GM23248 (cell line): ENCODE results near the gene RPL35. TPM values are rescaled to one million over a fixed set of nuclear protein-coding genes. Genes with fewer than 3 reads are reported as not detected.
A peak's percentile ranks its signal among the peaks of the same experiment; 100 is the strongest.
"Not testable (repeated sequence)": the region's sequence is repeated elsewhere in the genome, so short reads cannot be mapped to it uniquely, and the experiment has no call there.

Experiments used
- DNase-seq: peaks from one replicate; pipeline ENCODE4 v3.0.0-alpha.2; 2015
- H2AFZ ChIP-seq: fragments of 200-600 bp; sonication (generic); 2 replicates; pipeline ENCODE4 v1.6.1; 2016; ENCODE audit warnings: antibody characterized with exemption
- H3F3A ChIP-seq: fragments of 200-600 bp; sonication (generic); 2 replicates; pipeline ENCODE4 v1.6.1; 2016; ENCODE audit warnings: mild to moderate bottlenecking, antibody characterized with exemption, mixed run types; ENCODE audit not compliant: insufficient read depth
- H3K27ac ChIP-seq: fragments of 200-600 bp; sonication (generic); 2 replicates; pipeline ENCODE4 v1.5.1; 2016; ENCODE audit warnings: mild to moderate bottlenecking
- H3K27me3 ChIP-seq: fragments of 200-600 bp; sonication (generic); replicated peaks from 2 replicates; pipeline ENCODE4 v1.6.1; 2016; ENCODE audit warnings: mild to moderate bottlenecking; ENCODE audit not compliant: insufficient read depth
- H3K36me3 ChIP-seq: fragments of 200-600 bp; sonication (generic); 2 replicates; pipeline ENCODE4 v1.6.1; 2016; ENCODE audit warnings: low read depth, mild to moderate bottlenecking
- H3K4me1 ChIP-seq: fragments of 200-600 bp; sonication (generic); 2 replicates; pipeline ENCODE4 v1.6.1; 2016; ENCODE audit warnings: mild to moderate bottlenecking; ENCODE audit not compliant: insufficient read depth
- H3K4me2 ChIP-seq: fragments of 200-600 bp; sonication (generic); one replicate; pipeline ENCODE4 v1.6.1; 2016; ENCODE audit warnings: mild to moderate bottlenecking; ENCODE audit not compliant: unreplicated experiment
- H3K4me3 ChIP-seq: fragments of 200-600 bp; sonication (generic); 2 replicates; pipeline ENCODE4 v1.5.1; 2016; ENCODE audit warnings: mild to moderate bottlenecking
- H3K79me2 ChIP-seq: fragments of 200-600 bp; sonication (generic); 2 replicates; pipeline ENCODE4 v1.6.1; 2016; ENCODE audit warnings: mild to moderate bottlenecking; ENCODE audit not compliant: insufficient read depth
- H3K9ac ChIP-seq: fragments of 200-600 bp; sonication (generic); 2 replicates; pipeline ENCODE4 v1.6.1; 2016; ENCODE audit warnings: mild to moderate bottlenecking
- H3K9me2 ChIP-seq: fragments of 200-600 bp; sonication (generic); 2 replicates; pipeline ENCODE4 v1.6.1; 2016; ENCODE audit warnings: mixed run types, mild to moderate bottlenecking, moderate library complexity; ENCODE audit not compliant: insufficient read depth
- H3K9me3 ChIP-seq: fragments of 200-600 bp; sonication (generic); one replicate; pipeline ENCODE4 v1.6.1; 2017; ENCODE audit warnings: low read depth
- H4K20me1 ChIP-seq: fragments of 200-600 bp; sonication (generic); 2 replicates; pipeline ENCODE4 v1.6.0; 2016; ENCODE audit not compliant: insufficient read depth
- EZH2 ChIP-seq: fragments of 200-600 bp; sonication (generic); IDR thresholded peaks from 2 replicates; pipeline ENCODE4 v1.6.1; 2018; ENCODE audit warnings: antibody characterized with exemption, mild to moderate bottlenecking; ENCODE audit not compliant: insufficient read depth, poor library complexity, severe bottlenecking
- EZH2phosphoT487 ChIP-seq: fragments of 200-600 bp; sonication (generic); IDR thresholded peaks from 2 replicates; pipeline ENCODE4 v1.6.1; 2018; ENCODE audit warnings: antibody characterized with exemption, moderate library complexity, mild to moderate bottlenecking, low read depth; ENCODE audit not compliant: insufficient read depth
- WGBS, 2 experiments: methylation state at CpG; one replicate each; pipeline ENCODE4 v1.1.6; 2015 to 2017; ENCODE audit warnings: low lambda C conversion rate in 2 of 2, low coverage in 1 of 2; ENCODE audit errors: missing lambda C conversion rate in 2 of 2; 5-methylcytosine and 5-hydroxymethylcytosine counted together
- in situ Hi-C: fragments of 300-500 bp; cut with MboI; formaldehyde crosslinking; loops from 2 replicates; pipeline ENCODE4 v1.15.0; 2020
- polyA plus RNA-seq: library from polyadenylated mRNA; unstranded; fragments of >200 nt; fragmentation: Nextera tagmentation; extraction: Ambion mirVana; gene quantifications from 2 replicates; pipeline ENCODE4 v1.2.1, GENCODE V29; 2016
- total RNA-seq: library from RNA; depleted of rRNA; stranded (reverse); fragments of >200 nt; shearing (Covaris generic); gene quantifications from 2 replicates; pipeline ENCODE4 v1.2.3, GENCODE V29; 2014

RPL35 gene
- total and polyA plus RNA-seq, 2 experiments from 2014 or later = 1,193 to 1,199 TPM

DNA sequence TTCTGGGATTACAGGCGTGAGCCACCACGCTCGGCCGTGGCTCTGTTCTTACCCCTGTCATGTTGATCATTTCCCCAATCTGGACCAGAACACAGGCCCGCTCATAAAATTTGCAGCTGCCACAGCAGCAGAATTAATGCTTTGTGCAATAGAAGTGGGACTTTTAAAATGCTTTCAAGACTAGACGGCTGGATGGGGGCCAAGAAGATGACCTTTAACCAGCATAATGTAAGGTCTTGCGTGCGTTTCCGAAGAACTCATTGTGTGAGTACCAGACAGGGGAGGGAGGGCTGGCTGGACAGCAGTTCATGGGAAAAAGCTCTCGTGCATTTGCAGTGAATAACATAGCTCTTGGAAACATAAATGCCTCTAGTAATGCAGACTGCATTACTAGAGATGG is 12.0 kb downstream of the RPL35 start:
- H3K27me3 ChIP-seq = no peaks in the 10 kb centered on the region
- H3K9me3 ChIP-seq = no peaks in the 10 kb centered on the region
- H3K4me3 ChIP-seq = no peak overlapping the region
- no peak overlapping the region for H3K27ac ChIP-seq
- 65 to 68% methylated on average over 10 of the region's 10 CpGs for WGBS, 2 experiments
- no peak overlapping the region for H2AFZ ChIP-seq
- no peak overlapping the region for H3K4me2 ChIP-seq
- in situ Hi-C loops = loop anchor here (5.0 kb wide), 1 partner anchor 78 kb away; the partner anchor contains the start of gene NR6A1
- no peaks in the 10 kb centered on the region for H3K9me2 ChIP-seq
- no peaks in the 10 kb centered on the region for H3K79me2 ChIP-seq
- no peak overlapping the region for H3K9ac ChIP-seq
- no peaks in the 10 kb centered on the region for H4K20me1 ChIP-seq
- H3K36me3 ChIP-seq = no peaks in the 10 kb centered on the region
- no peaks in the 10 kb centered on the region for H3F3A ChIP-seq
- no peaks in the 10 kb centered on the region for H3K4me1 ChIP-seq
- DNase-seq = peak; percentile 39
- TF ChIP-seq EZH2 (no peak), EZH2phosphoT487 (no peak)

DNA sequence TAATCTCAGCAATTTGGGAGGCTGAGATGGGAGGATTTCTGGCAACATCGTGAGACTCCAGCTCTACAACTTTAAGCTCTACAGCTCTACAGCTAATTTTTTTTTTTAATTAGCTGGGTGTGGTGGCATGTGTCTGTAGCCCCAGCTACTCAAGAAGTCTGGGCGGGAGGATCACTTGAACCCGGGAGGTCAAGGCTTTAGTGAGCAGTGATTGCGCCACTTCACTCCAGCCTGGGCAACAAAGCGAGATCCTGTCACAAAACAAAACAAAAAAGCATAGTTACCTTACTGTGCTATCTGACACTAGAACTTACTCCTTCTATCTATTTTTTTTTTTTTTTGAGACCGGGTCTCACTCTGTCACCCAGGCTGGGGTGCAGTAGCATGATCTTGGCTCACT is 14.8 kb downstream of the RPL35 start:
- no peak overlapping the region for H3K27ac ChIP-seq
- TF ChIP-seq EZH2 (no peak), EZH2phosphoT487 (no peak)
- in situ Hi-C loops = no loop called here

DNA sequence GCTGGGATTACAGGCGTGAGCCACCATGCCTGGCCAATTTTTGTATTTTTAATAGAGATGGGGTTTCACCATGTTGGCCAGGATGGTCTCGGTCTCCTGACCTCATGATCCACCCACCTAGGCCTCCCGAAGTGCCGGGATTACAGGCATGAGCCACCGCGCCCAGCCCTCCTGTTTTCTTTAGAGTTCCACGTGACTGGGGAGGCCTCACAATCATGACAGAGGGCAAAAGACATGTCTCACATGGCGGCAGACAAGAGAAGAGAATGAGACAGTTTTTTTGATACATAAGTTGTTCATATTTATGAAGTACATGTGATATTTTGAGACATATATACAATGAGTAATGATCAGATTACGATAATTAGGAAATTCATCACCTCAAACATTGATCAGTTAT is 15.3 kb downstream of the RPL35 start:
- H3K9ac ChIP-seq, H3K9me2 ChIP-seq, H3K27me3 ChIP-seq, H3K4me3 ChIP-seq, H3K79me2 ChIP-seq, H3K9me3 ChIP-seq, H3F3A ChIP-seq, H3K4me2 ChIP-seq, H4K20me1 ChIP-seq, DNase-seq, H3K27ac ChIP-seq, H3K4me1 ChIP-seq, in situ Hi-C loops, H2AFZ ChIP-seq, H3K36me3 ChIP-seq: not testable (repeated sequence)
- WGBS, 2 experiments = 93 to 94% methylated on average over 9 of the region's 9 CpGs

More for the DNA sequence above, 14.8 kb downstream of the RPL35 start:
- Histone ChIP-seq H4K20me1 (no peaks in the 10 kb centered on the region), H3K4me3 (no peak overlapping the region), H3K36me3 (no peaks in the 10 kb centered on the region), H3K27me3 (no peaks in the 10 kb centered on the region), H3K9me3 (no peaks in the 10 kb centered on the region), H3F3A (no peaks in the 10 kb centered on the region), H3K9me2 (no peaks in the 10 kb centered on the region), H3K79me2 (no peaks in the 10 kb centered on the region), H3K4me1 (no peaks in the 10 kb centered on the region), H2AFZ (no peak overlapping the region), H3K9ac (no peak overlapping the region), H3K4me2 (no peak overlapping the region)
- DNase-seq = no peak
- 77 to 80% methylated on average over 6 of the region's 6 CpGs for WGBS, 2 experiments

DNA sequence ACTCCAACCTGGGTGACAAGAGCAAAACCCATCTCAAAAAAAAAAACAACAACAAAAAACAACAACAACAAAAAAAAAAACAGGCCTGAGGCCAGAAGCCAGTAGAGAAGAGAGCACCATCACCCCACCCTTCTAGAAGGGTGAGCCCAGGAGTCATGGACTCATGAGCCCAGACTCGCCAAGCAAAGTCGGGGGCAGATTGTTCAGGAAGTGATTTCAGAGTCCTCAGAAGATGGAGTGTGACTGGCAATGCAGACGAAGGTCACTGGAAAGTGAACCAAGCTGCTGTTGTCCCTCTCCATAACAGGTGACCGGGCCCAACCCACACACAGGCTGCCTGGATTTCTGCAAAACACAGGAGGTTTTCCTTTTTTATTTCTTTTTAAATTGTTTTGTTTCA is 17.5 kb downstream of the RPL35 start:
- no peak for DNase-seq
- no peaks in the 10 kb centered on the region for H3F3A ChIP-seq
- 83 to 85% methylated on average over 4 of the region's 4 CpGs for WGBS, 2 experiments
- no peak overlapping the region for H3K27ac ChIP-seq
- no peaks in the 10 kb centered on the region for H4K20me1 ChIP-seq
- no peaks in the 10 kb centered on the region for H3K9me2 ChIP-seq
- no peak overlapping the region for H2AFZ ChIP-seq
- in situ Hi-C loops = no loop called here
- H3K4me1 ChIP-seq = no peaks in the 10 kb centered on the region
- no peak overlapping the region for H3K4me3 ChIP-seq
- TF ChIP-seq EZH2 (no peak), EZH2phosphoT487 (no peak)
- no peak overlapping the region for H3K9ac ChIP-seq
- H3K27me3 ChIP-seq = no peaks in the 10 kb centered on the region
- H3K9me3 ChIP-seq = no peaks in the 10 kb centered on the region
- no peak overlapping the region for H3K4me2 ChIP-seq
- no peaks in the 10 kb centered on the region for H3K79me2 ChIP-seq
- no peaks in the 10 kb centered on the region for H3K36me3 ChIP-seq

DNA sequence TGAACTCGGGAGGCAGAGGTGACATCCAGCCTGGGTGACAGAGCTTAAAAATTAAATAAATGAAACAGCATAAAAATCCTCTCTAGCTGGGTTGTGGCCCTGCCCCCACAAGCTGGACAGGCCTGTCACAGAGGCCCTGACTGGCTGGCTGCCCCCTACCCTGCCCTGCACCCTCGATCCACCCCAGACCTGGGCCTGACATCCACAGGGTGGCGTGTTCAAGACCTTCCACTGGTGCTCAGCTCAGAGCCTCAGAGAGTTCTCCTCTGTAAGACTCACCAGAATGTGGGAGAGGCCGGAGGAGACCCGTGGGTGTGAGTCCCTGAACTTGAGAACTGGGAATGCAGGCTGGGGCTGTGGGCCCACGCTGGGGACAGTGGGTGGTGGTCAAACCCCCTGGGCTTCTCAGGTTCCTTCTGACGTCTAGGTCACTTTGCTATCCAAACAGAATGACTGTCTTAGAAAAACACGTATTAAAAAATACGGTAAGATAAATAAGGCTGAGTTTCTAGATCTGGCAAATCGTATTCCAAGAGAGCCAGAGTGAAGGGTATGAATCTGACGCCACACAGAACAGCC is 18.2 kb downstream of the RPL35 start:
- H3K27me3 ChIP-seq = no peaks in the 10 kb centered on the region
- H3K4me3 ChIP-seq = no peak overlapping the region
- 72 to 75% methylated on average over 11 of the region's 11 CpGs for WGBS, 2 experiments
- no peaks in the 10 kb centered on the region for H3F3A ChIP-seq
- no peak overlapping the region for H3K4me2 ChIP-seq
- no peak overlapping the region for H3K27ac ChIP-seq
- H2AFZ ChIP-seq = no peak overlapping the region
- H3K9me3 ChIP-seq = no peaks in the 10 kb centered on the region
- H3K4me1 ChIP-seq = no peaks in the 10 kb centered on the region
- in situ Hi-C loops = no loop called here
- no peaks in the 10 kb centered on the region for H3K9me2 ChIP-seq
- DNase-seq = no peak
- no peak for TF ChIP-seq EZH2phosphoT487
- no peak for TF ChIP-seq EZH2
- no peaks in the 10 kb centered on the region for H3K36me3 ChIP-seq
- H4K20me1 ChIP-seq = no peaks in the 10 kb centered on the region
- no peak overlapping the region for H3K9ac ChIP-seq
- no peaks in the 10 kb centered on the region for H3K79me2 ChIP-seq
